Inflammatory macrophage (primary cell): ENCODE data around the gene SLC35G6.
"Not testable (repeated sequence)": the region's sequence is repeated elsewhere in the genome, so short reads cannot be mapped to it uniquely, and the experiment has no call there.

Experiments
- DNase-seq, 2 donors: peaks; one replicate each; pipeline ENCODE4 v3.0.0-alpha.2; 2020 to 2022

SLC35G6 gene

GRCh38 chr17:7479213-7480088, 1.8 kb upstream of the SLC35G6 start, which contains the start of gene ZBTB4:
TSS of gene ZBTB4 (minus strand) at chr17:7479631. CDS start at chr17:7466801, 12,830 bp downstream.
- peak in 1 of 2 donors; percentile 27 for DNase-seq

GRCh38 chr17:7480089-7480384, 1.2 kb upstream of the SLC35G6 start:
- no peak for DNase-seq

- not testable (repeated sequence) for DNase-seq
Measured at GRCh38 chr17:7481842-7482741, 846 bp downstream of the SLC35G6 start.

- not testable (repeated sequence) for DNase-seq
Measured at GRCh38 chr17:7482742-7483088, 1.5 kb downstream of the SLC35G6 start.

GRCh38 chr17:7483255-7484066, 2.2 kb downstream of the SLC35G6 start:
- DNase-seq, result peak; percentile 92 to 93

- peak; percentile 97 to 98 for DNase-seq
Measured at GRCh38 chr17:7484067-7484918, 3.0 kb downstream of the SLC35G6 start, which contains the start of gene POLR2A. TSS of gene POLR2A (plus strand) at chr17:7484366.

- DNase-seq, result no peak
Measured at GRCh38 chr17:7484919-7485377, 3.7 kb downstream of the SLC35G6 start.

GRCh38 chr17:7486181-7486580, 4.9 kb downstream of the SLC35G6 start:
- no peak for DNase-seq

GRCh38 chr17:7490144-7490543, 8.9 kb downstream of the SLC35G6 start:
- no peak for DNase-seq

- no peak for DNase-seq
Measured at GRCh38 chr17:7491583-7491982, 10.3 kb downstream of the SLC35G6 start.

- no peak for DNase-seq
Measured at GRCh38 chr17:7493941-7494340, 12.7 kb downstream of the SLC35G6 start.

GRCh38 chr17:7495906-7496434, 14.7 kb downstream of the SLC35G6 start:
- DNase-seq, result no peak

- no peak for DNase-seq
Measured at GRCh38 chr17:7496470-7497183, 15.4 kb downstream of the SLC35G6 start.

- no peak for DNase-seq
Measured at GRCh38 chr17:7497228-7497627, 16.0 kb downstream of the SLC35G6 start.

- DNase-seq, result no peak
Measured at GRCh38 chr17:7497636-7498035, 16.4 kb downstream of the SLC35G6 start.

- no peak for DNase-seq
Measured at GRCh38 chr17:7499161-7499560, 17.9 kb downstream of the SLC35G6 start.

GRCh38 chr17:7501729-7502128, 20.5 kb downstream of the SLC35G6 start:
- DNase-seq, result no peak

- no peak for DNase-seq
Measured at GRCh38 chr17:7502171-7502847, 21.1 kb downstream of the SLC35G6 start.

GRCh38 chr17:7502987-7503386, 21.7 kb downstream of the SLC35G6 start:
- DNase-seq, result peak in 1 of 2 donors; percentile 6

- no peak for DNase-seq
Measured at GRCh38 chr17:7503521-7503920, 22.3 kb downstream of the SLC35G6 start.
